K562 (cell line): ENCODE results near the gene PFKFB2. TPM values are rescaled to one million over a fixed set of nuclear protein-coding genes. Genes with fewer than 3 reads are reported as not detected.
A peak's percentile ranks its signal among the peaks of the same experiment; 100 is the strongest.

ENCODE experiments used
- CHD7 ChIP-seq: fragments of 200-600 bp; sonication (generic); IDR thresholded peaks from one replicate; pipeline ENCODE4 v1.6.1; 2012; ENCODE audit warnings: mild to moderate bottlenecking, low read depth, low read length, inconsistent platforms
- CREM ChIP-seq: IDR thresholded peaks from 2 replicates; pipeline ENCODE4 v1.6.1; 2014; ENCODE audit warnings: antibody characterized with exemption, low read depth
- FOXA1 ChIP-seq: fragments of 450-650 bp; IDR thresholded peaks from 2 replicates; pipeline ENCODE4 v1.6.1; 2016; ENCODE audit warnings: mild to moderate bottlenecking, borderline replicate concordance
- GABPB2 ChIP-seq: fragments of 250-450 bp; sonication (Bioruptor Pico); conservative IDR thresholded peaks from 2 replicates; pipeline ENCODE4 v1.5.1; 2021; ENCODE audit warnings: mild to moderate bottlenecking
- HDAC3 ChIP-seq: fragments of 450-650 bp; IDR thresholded peaks from 2 replicates; pipeline ENCODE4 v1.6.1; 2018; ENCODE audit warnings: borderline replicate concordance, mild to moderate bottlenecking, moderate library complexity; ENCODE audit not compliant: partially characterized antibody
- MEF2D ChIP-seq: conservative IDR thresholded peaks from 2 replicates; pipeline ENCODE4 v1.6.1; 2016; ENCODE audit warnings: low read depth, missing genetic modification characterization, missing compliant biosample characterization
- NFRKB ChIP-seq: fragments of 450-650 bp; IDR thresholded peaks from 2 replicates; pipeline ENCODE4 v1.6.1; 2016; ENCODE audit warnings: low read depth
- POLR2G ChIP-seq: fragments of 200-400 bp; formaldehyde crosslinking; IDR thresholded peaks from 2 replicates; pipeline ENCODE4 v1.6.1; 2017; ENCODE audit warnings: low read depth, mild to moderate bottlenecking, antibody characterized with exemption, low read length, moderate library complexity
- PTBP1 ChIP-seq: fragments of 200-400 bp; formaldehyde crosslinking; IDR thresholded peaks from 2 replicates; pipeline ENCODE4 v1.6.1; 2017; ENCODE audit warnings: low read depth, low read length
- STAT6 ChIP-seq: sonication (generic); formaldehyde crosslinking; IDR thresholded peaks from 2 replicates; pipeline ENCODE4 v1.8.1; 2023; ENCODE audit warnings: mild to moderate bottlenecking, missing genetic modification reagents
- THAP7 ChIP-seq: fragments of 250-450 bp; sonication (Bioruptor Pico); IDR thresholded peaks from 2 replicates; pipeline ENCODE4 v1.5.0; 2021
- ZNF3 ChIP-seq: fragments of 250-450 bp; sonication (Bioruptor Pico); IDR thresholded peaks from 2 replicates; pipeline ENCODE4 v1.5.0; 2021; ENCODE audit warnings: mild to moderate bottlenecking, moderate library complexity
- ZNF347 ChIP-seq: fragments of 450-650 bp; formaldehyde crosslinking; IDR thresholded peaks from 2 replicates; pipeline ENCODE4 v1.4.0; 2020; ENCODE audit warnings: low read depth, mild to moderate bottlenecking, moderate library complexity
- ZNF75A ChIP-seq: fragments of 450-650 bp; formaldehyde crosslinking; IDR thresholded peaks from 2 replicates; pipeline ENCODE4 v1.4.0; 2020; ENCODE audit warnings: mild to moderate bottlenecking
- polyA plus RNA-seq, 8 experiments: library from polyadenylated mRNA; depleted of rRNA in 4 of 8; stranded (reverse) in 5 of 8; unstranded in 3 of 8; fragments of >200 nt; fragmentation: Nextera tagmentation in 2 of 8; fragmentation: Illumina TruSeq in 1 of 8; extraction: Ambion mirVana in 2 of 8; extraction: Trizol in 1 of 8; gene quantifications; 2 replicates each; pipeline versions ENCODE4 v1.2.1 to v1.2.3, GENCODE V29; 2011 to 2014; ENCODE audit warnings: inconsistent platforms in 1 of 8, missing spikeins in 1 of 8
- total RNA-seq, 7 experiments: library from RNA; depleted of rRNA in 6 of 7; stranded (reverse); fragments of >200 nt in 6 of 7; fragmentation: Illumina TruSeq in 2 of 7; extraction: Trizol in 2 of 7; gene quantifications; 2 replicates each; pipeline versions ENCODE4 v1.2.1 to v1.2.3, GENCODE V29; 2011 to 2021; ENCODE audit warnings: low replicate concordance in 1 of 7

Gene PFKFB2
- total and polyA plus RNA-seq, 9 of the 15 experiments (the other 6 are each of a cell fraction or from before 2014, with no cell fraction given), result 6.9 to 26.0 (median 16.4) TPM

GRCh38 chr1:207021139-207021861, 31.8 kb upstream of the PFKFB2 start (continued):
- TF ChIP-seq ZNF75A (CRISPR knock-in tag) (no peak), CREM (peak; percentile 82), NFRKB (peak; percentile 50; the same call in 1 of the 2 replicates), GABPB2 (CRISPR knock-in tag) (no peak), THAP7 (CRISPR knock-in tag) (no peak), PTBP1 (no peak), FOXA1 (no peak), POLR2G (no peak), STAT6 (no peak; the same call in 1 of the 2 replicates), HDAC3 (peak; percentile 81), ZNF347 (no peak), ZNF3 (CRISPR knock-in tag) (no peak), MEF2D (tag) (0 out of 2 replicates have a peak, but pooled peaks have one; percentile 23), CHD7 (no peak)
